DMS 273 (cell line): ENCODE measurements around the gene RAPGEF2.
A peak's percentile ranks its signal among the peaks of the same experiment; 100 is the strongest.

Experiments
- DNase-seq: peaks from one replicate; lab custom pipeline; 2025; ENCODE audit not compliant: unreplicated experiment; lab: John Stamatoyannopoulos, UW

RAPGEF2 gene

GRCh38 chr4:159195361-159195769, 92.5 kb downstream of the RAPGEF2 start:
- DNase-seq, result no peak

DNA sequence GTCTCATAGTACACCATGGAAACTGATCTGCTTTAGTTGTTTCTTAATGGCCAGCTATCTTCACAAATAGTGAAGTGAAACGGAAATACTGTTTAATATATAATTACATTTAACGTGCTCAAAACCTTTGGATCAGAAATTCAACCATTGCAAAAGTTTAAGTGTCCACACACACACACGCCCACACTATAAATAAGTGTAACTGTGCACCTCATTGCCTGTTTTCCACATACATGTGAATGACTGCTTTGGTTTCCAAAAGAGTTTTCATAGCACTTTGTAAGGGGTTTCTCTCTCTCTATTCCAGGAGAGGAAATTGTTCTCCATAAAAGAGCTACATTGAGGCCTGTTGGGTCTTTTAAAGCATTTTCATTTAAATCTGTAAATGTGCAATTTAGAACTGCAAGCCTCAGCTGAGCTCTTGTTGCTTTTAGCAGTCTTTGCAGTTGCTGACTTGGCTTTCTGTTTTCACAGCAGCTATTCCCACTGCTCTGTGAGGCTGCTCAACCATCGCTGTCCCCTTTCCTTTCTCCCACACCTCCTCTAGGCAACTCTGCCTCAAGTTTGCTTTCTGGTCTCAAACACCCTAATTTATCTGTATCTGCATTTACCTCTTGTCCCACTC, 94.5 kb downstream of the RAPGEF2 start:
- DNase-seq, result no peak

GRCh38 chr4:159197885-159198269, 95.0 kb downstream of the RAPGEF2 start:
- DNase-seq, result no peak

- no peak for DNase-seq
Observed at GRCh38 chr4:159199826-159200225, 96.9 kb downstream of the RAPGEF2 start.

DNA sequence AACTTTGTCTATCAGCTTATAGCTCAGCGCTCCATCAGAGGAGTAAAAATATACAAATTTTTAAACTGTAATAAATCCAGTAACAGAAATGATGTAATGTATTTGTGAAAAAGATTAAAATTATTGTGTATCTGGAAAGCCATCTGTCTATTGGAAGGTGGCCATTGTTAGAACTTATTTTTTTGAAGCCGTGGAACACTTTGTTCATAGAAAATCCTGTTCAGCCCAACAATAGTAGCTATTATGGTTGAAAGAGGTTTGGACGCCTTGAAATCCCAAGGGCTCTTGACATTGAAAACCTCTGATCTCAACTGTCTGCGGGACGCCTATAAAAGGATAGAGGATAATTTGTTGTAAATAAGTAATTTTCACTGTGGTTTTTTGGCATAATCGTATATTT, 98.3 kb downstream of the RAPGEF2 start:
- no peak for DNase-seq

DNA sequence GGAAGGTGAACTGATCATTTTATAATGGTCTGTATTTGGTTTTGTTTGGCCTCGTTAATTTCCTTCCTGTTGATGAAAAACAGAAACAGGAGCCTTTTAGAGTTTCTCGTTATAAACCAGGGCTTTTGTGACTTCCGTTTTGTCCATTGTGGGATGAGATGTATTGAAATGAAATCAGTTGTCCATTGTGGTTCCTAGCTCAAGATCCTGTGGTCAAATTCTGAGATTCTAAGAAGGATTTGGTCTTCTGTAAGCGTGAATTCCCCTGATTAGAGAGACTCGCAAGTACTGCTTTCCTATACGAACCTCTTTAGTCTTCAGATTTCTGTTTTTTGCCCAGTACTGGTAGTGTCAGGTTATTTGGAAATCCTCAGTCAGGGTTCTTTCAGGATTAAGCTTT, 101.7 kb downstream of the RAPGEF2 start:
- no peak for DNase-seq

- DNase-seq, result no peak
Observed at GRCh38 chr4:159205466-159205865, 102.6 kb downstream of the RAPGEF2 start.

- no peak for DNase-seq
Observed at GRCh38 chr4:159206427-159206871, 103.6 kb downstream of the RAPGEF2 start.

- DNase-seq, result no peak
Observed at GRCh38 chr4:159209249-159209648, 106.4 kb downstream of the RAPGEF2 start.

DNA sequence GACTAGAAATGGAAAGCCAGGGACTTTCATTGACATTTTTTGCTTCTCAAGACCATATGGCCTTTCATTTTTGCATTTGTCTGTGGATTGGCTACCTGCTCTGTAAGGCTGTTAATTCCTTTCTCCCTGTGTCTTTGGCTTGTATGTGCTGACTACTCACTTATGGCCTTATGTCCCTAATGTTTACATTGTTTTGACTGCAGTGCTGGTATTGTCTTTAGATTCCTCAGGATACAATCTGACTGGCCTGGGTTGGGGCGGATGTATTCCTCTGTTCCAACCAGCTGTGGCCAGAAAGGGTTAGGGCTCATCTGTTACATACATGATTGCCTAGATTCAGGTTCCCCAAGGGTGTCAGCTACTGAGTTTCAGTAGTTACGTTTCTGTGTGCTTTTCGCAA, 108.1 kb downstream of the RAPGEF2 start:
- DNase-seq, result peak; percentile 1

DNA sequence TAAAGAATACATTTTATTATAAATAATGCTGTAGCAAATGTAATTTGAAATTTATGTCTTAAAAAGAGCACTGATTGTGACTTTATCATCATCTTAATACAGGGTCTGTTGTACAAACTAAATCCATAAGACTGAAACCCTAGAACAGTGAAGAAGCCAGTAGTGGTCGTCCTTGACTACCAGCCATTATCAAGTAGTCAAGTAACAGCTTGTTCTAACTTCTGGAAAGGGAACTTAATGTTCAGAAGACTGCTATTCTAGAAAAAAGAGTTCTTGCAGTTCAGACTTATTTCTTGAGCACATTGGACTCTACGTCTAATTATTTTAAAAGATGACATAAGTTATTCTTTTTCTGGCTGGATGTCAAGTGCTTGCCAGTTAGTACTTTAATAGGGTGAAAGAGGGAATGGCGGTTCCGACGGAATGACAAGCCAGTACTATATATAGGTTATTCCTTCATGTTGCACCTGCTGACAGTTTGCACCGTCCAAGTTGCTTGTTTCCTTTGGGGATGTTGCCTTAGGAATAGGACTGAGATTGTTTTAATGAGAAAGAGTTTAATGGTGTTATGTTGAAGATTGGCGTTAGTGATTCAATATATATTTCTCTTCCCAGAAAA, 109.9 kb downstream of the RAPGEF2 start:
- DNase-seq, result peak; percentile 2

- no peak for DNase-seq
Observed at GRCh38 chr4:159216834-159217233, 114.0 kb downstream of the RAPGEF2 start.

GRCh38 chr4:159219862-159220261, 117.0 kb downstream of the RAPGEF2 start:
- DNase-seq, result no peak

- DNase-seq, result no peak
Observed at GRCh38 chr4:159220353-159220752, 117.5 kb downstream of the RAPGEF2 start.

- no peak for DNase-seq
Observed at GRCh38 chr4:159221280-159221679, 118.4 kb downstream of the RAPGEF2 start.

DNA sequence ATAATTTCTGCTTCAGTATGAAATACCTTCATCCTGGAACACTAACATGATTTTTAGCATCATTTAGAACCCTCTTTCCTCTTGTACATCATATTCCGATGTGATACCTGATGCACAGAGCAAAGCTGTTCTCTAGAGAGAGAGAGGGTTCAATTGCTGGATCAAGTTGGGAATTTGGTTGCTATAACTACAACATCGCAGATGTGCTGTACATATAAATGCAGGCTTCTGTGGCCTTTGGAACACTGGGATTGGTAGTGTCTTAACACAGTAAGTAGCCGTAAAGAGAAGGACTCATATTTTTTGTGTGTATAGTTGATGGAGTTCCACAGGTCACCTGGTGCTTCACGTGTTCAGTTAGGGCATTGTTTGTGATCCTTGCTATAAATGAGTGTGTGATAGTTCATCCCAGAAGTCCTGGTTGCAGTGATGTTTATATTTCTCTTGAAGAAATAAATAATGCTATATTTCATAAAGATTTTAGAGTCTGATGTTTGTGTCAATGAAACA, 119.2 kb downstream of the RAPGEF2 start:
- DNase-seq, result no peak

DNA sequence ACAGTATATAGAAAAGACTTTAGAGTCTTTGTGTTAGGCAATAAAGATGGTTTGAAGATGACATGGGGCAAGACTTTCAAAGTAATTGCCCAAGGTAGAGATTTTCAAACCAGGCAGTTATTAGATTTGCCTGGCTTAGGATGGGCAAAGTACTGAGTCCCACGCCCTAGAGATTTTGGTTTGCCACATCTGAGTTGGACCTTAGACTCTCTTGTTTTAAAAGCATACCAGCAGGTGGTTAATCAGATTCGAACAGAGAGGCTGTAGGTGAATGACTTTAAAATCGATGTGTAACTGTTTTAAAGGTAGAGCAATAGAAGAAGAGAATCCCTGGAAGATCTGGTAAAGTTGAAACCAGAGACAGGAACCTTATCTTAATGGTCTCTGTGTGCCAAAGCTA, 121.5 kb downstream of the RAPGEF2 start:
- no peak for DNase-seq

DNA sequence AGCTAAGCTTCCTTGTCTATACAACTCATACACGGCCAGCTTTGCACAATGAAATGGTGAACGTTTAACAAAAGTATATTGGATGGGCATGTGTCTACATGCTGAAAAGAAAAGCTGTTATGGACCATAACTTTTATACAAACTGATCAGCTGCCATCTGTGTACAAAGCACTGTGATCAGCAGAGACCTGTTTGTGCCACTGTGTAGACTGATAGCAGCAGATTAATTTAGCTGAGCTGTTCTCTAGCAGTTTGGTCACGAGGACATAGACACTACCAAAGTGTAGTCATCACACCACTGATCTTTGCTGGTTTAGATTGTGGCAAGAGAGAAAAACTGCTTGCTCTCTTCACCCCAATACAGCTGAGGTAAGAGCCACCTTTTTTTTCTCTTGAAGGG, 124.5 kb downstream of the RAPGEF2 start:
- DNase-seq, result no peak

GRCh38 chr4:159227984-159228383, 125.1 kb downstream of the RAPGEF2 start:
- DNase-seq, result no peak

DNA sequence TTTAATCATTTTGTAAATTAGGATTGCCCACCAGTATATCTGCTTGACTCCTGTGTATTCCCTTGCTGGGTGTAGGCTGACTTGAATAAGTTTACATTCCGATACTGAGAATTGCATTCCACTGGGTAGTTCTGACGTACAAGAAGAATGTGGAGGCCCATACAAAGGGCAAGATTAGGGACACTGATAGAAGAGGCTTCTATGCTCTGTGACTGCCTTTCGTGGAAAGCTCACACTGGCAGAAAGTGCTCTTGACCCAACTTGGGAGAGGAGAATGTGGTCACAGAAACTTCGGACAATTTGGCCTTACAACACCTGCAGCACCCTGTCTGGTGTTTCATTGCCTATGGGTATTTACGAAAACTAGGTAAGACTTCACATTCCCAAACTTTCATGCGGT, 126.3 kb downstream of the RAPGEF2 start:
- DNase-seq, result no peak

GRCh38 chr4:159232465-159233106, 129.7 kb downstream of the RAPGEF2 start:
- no peak for DNase-seq

DNA sequence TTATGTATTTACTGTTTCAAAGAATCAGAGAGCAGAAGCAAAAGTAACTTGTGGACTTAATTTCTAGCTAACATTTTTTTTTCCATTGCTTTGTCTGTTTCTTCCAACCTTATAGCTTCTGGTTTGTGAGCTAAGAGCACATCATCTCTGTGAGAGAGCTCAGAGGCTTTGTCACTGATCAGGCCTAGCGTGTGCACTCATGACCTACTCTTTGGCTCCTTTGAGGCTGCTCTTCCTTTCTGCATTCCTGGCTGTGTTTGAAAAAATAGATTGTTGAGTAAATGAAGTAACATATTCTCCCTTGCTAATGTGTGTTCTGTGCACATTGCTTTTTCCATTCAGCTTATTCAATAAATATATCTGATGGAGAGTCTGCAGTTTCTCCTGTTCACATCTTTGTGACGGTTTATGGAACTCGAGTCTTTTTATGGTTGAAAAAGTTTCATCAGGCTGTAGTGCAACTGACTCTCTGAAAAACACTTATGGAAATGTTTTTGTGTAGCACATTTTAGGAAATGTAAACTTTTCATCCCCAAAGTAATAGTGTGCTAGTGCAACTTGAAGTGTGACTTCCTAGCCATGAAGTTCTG, 133.0 kb downstream of the RAPGEF2 start:
- DNase-seq, result no peak
